Lower leg skin (tissue), 4 donors: ENCODE results near the gene PLN. TPM values are rescaled to one million over a fixed set of nuclear protein-coding genes. Genes with fewer than 3 reads are reported as not detected.

Source experiments
- DNase-seq, 2 donors: peaks; one replicate each; pipeline ENCODE4 v3.0.0-alpha.2; 2019; ENCODE audit warnings: low spot score in 2 of 2
- H3K4me3 ChIP-seq: fragments of 200-600 bp; sonication (generic); 2 replicates; pipeline ENCODE4 v1.5.1; 2017; ENCODE audit warnings: mild to moderate bottlenecking, low read depth; ENCODE audit not compliant: poor library complexity, severe bottlenecking
- POLR2A ChIP-seq, 2 donors: fragments of 450-650 bp; IDR thresholded peaks; one replicate each; pipeline ENCODE4 v1.6.1; 2016 to 2017; ENCODE audit warnings: antibody characterized with exemption in 2 of 2, mild to moderate bottlenecking in 1 of 2, moderate library complexity in 1 of 2
- WGBS, 2 donors: methylation state at CpG; one replicate each; pipeline ENCODE4 v1.1.5; 2018; 5-methylcytosine and 5-hydroxymethylcytosine counted together
- intact Hi-C: fragments of 100-400 bp; cut with DNase I; formaldehyde crosslinking; loops from one replicate; pipeline ENCODE4 v1.15.0; 2023; ENCODE audit warnings: low total_unique reads
- total RNA-seq, 4 donors: library from RNA; depleted of rRNA; stranded (reverse); fragments of >200 nt; gene quantifications; one replicate each; pipeline ENCODE4 v1.1.0, GENCODE V29; 2016
- TF ChIP-seq, protein P1 (sequence below), 3 donors: fragments of 450-650 bp; IDR thresholded peaks; one replicate each; pipeline ENCODE4 v1.5.1; 2016; ENCODE audit warnings: antibody characterized with exemption in 3 of 3, mild to moderate bottlenecking in 3 of 3, moderate library complexity in 2 of 3

The PLN gene
- total RNA-seq, 4 donors from 2014 or later, result 1.8 to 10.5 (median 3.1) TPM

DNA sequence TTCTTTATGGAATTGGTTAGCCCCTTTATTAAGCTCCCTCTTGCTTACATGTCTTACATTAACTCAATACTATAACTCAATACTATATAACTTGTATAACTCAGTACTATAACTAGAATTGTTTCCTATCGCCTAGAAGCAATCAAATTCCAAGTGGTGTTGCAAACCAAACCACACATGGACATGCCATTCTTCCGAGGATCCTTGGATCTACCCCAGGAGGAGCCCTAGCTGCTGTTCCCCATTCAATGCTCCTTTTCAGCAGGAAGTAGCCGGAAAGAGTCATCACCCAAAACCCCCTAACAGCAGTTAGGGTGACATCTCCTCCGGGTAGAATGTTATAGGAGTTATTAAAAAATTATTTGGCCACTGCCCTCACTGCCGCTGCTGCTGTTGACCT, 40.5 kb downstream of the PLN start:
- intact Hi-C loops, result no loop called here
- 86% methylated on average over 5 of the region's 5 CpGs for WGBS, 2 donors
- no peak overlapping the region for H3K4me3 ChIP-seq
- no peak for DNase-seq
- no peak for TF ChIP-seq POLR2A (IDR thresholded peaks at IDR 0.05)
- TF ChIP-seq, protein P1, sequence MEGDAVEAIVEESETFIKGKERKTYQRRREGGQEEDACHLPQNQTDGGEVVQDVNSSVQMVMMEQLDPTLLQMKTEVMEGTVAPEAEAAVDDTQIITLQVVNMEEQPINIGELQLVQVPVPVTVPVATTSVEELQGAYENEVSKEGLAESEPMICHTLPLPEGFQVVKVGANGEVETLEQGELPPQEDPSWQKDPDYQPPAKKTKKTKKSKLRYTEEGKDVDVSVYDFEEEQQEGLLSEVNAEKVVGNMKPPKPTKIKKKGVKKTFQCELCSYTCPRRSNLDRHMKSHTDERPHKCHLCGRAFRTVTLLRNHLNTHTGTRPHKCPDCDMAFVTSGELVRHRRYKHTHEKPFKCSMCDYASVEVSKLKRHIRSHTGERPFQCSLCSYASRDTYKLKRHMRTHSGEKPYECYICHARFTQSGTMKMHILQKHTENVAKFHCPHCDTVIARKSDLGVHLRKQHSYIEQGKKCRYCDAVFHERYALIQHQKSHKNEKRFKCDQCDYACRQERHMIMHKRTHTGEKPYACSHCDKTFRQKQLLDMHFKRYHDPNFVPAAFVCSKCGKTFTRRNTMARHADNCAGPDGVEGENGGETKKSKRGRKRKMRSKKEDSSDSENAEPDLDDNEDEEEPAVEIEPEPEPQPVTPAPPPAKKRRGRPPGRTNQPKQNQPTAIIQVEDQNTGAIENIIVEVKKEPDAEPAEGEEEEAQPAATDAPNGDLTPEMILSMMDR (IDR thresholded peaks at IDR 0.05), result no peak

DNA sequence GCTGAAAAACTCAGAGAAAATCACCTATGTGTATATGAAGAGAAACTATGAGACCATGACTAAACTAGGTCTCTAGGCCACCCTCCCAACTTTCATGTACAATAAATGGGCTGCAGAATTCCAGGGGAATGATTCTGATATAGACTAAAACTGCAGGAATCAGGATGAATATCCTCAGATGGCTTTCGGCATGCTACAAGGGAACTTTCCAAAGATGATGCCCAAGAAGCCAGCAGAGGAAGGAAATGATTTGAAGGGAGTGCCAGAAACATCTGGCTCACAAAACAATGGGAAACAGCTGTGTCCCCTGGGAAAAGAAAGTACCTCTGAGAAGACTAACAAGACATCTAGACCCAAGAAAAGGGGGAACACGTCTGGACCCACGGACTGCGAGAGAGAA, 41.1 kb downstream of the PLN start:
- no peak overlapping the region for H3K4me3 ChIP-seq
- intact Hi-C loops, result no loop called here
- TF ChIP-seq, protein P1 (IDR thresholded peaks at IDR 0.05), result no peak
- TF ChIP-seq POLR2A (IDR thresholded peaks at IDR 0.05), result no peak
- DNase-seq, result no peak
- WGBS, 2 donors, result 39 to 65% methylated on average over 4 of the region's 4 CpGs

DNA sequence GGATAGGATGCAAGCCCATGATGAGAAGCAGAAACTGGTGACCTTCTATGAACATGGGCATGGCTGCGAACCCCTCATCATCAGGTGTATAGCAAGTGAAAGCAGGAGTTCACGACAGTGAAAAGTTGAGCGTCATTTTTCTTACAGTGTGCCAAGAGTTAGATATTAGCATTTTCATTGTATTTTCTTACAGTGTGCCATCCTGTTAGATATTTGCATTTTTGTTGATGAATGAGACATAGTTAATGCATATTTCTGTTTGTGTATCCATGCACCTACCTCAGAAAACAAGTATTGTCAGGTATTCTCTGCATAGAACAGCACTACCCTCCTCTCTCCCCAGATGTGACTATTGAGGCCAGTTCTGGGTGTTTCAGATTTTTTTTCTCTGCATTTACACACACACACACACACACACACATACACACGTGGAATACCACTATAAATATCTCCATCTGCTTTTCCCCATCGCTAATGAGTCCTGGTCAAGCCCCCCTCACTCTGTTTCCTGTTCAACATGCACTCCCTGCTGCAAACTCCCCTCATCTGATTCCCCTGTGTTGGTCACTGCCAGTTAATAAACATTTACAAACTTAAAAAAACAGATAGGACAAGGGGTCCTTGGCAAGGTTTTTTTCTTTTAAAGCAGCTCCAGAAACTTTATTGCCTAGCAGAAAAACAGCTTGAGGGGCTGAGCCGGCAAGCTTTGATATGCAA, 41.7 kb downstream of the PLN start:
- intact Hi-C loops, result no loop called here
- no peak for DNase-seq
- 50 to 55% methylated on average over 6 of the region's 6 CpGs for WGBS, 2 donors
- TF ChIP-seq POLR2A (IDR thresholded peaks at IDR 0.05), result no peak
- TF ChIP-seq, protein P1 (IDR thresholded peaks at IDR 0.05), result no peak
- no peak overlapping the region for H3K4me3 ChIP-seq

DNA sequence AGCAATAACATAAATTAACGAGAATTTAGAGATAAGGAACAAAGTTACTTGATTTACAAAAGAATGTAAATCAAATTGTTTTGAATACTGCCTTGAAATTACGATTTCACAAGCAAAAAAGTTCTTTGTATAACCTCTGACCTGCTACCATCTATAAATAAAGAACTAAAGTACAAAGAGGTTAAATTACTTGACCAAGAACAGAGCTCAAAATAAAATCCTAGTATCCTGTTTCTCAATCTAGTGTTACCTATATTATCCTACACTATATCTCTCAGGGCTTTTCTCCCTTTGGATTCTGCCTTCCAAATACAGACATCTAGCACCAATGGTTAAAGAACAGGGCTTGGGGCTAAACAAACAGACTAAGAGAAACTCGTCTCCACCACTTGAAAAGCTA, 43.8 kb downstream of the PLN start:
- H3K4me3 ChIP-seq, result no peak overlapping the region
- intact Hi-C loops, result no loop called here
- TF ChIP-seq POLR2A (IDR thresholded peaks at IDR 0.05), result no peak
- 82 to 84% methylated on average over 3 of the region's 3 CpGs for WGBS, 2 donors
- DNase-seq, result no peak

DNA sequence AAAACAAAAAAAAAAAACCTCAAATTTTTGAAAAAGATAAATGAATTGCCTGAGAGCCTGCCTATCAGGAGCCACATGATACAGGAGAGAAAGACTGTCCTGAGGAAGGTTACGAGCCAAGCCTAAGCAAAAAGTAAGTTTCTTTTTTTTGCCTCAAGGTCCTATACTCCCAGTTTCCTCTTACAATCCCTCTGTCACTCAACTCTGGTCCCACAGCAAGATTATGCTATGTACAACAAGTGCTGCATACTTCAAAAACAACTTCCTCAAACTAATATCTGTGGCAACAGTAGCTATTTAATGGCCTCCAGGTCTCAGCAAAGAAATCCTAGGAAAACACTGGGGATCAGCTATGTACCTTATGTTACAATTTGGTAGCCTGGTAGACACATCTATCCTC, 46.8 kb downstream of the PLN start:
- DNase-seq, result no peak
- WGBS, 2 donors, result 90 to 92% methylated on average over 1 of the region's 1 CpG
- no peak for TF ChIP-seq POLR2A (IDR thresholded peaks at IDR 0.05)
- TF ChIP-seq, protein P1 (IDR thresholded peaks at IDR 0.05), result no peak
- no peak overlapping the region for H3K4me3 ChIP-seq
- intact Hi-C loops, result no loop called here

DNA sequence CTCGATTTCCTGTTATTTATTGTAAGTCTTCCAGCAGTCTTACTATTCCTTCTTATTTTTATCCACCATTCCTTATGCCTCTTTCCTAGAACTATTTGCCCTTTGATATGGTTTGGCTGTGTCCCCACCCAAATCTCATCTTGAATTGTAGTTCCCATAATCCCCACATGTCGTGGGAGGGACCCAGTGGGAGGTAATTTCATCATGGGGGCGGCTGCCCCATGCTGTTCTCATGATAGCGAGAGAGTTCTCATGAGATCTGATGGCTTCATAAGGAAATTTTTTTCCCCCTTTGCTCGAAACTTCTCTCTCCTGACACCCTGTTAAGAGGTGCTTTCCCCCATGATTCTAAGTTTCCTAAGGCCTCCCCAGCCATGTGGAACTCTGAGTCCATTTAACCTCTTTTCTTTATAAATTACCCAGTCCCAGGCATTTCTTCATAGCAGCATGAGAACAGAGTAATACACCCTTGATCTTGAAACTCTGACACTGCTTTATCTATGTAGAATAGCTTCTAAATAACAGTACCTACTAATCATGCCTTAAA, 48.8 kb downstream of the PLN start:
- DNase-seq, result no peak
- no peak for TF ChIP-seq POLR2A (IDR thresholded peaks at IDR 0.05)
- TF ChIP-seq, protein P1 (IDR thresholded peaks at IDR 0.05), result no peak
- intact Hi-C loops, result no loop called here
- no peak overlapping the region for H3K4me3 ChIP-seq
- WGBS, 2 donors, result 93 to 94% methylated on average over 5 of the region's 5 CpGs
